ENCODE results near the gene SURF6. TPM values are rescaled to one million over a fixed set of nuclear protein-coding genes. Genes with fewer than 3 reads are reported as not detected.

SURF6 gene
- total and polyA plus RNA-seq, 2 of the 8 experiments (the other 6 are each of a cell fraction or from before 2014, with no cell fraction given), result 6.1 to 23.7 TPM

GRCh38 chr9:133375724-133376654 is 40.0 kb upstream of the SURF6 start, which contains the start of the genes STKLD1 and SURF4:
STKLD1 (plus strand) TSS chr9:133376366; CDS start chr9:133376474, 108 bp downstream.
SURF4 (minus strand) TSS chr9:133376060; CDS start chr9:133375969, 91 bp downstream.
- Histone ChIP-seq H3K79me1 (ENCODE audit: low read depth, low read length) (peaks cover 6% of the 10 kb centered on the region; the same call in 1 of the 2 replicates), H4K91ac (replicated peaks; ENCODE audit: insufficient read length, low read length) (peak within 1 kb of the TSS; percentile 74), H2BK15ac (ENCODE audit: low read length) (no peak within 1 kb of the TSS), H2BK120ac (replicated peaks; ENCODE audit: low read depth, low read length) (no peak within 1 kb of the TSS), H2BK20ac (ENCODE audit: low read length) (no peak within 1 kb of the TSS), H3K36me3 (ENCODE audit: control insufficient read depth in 2 of 4, insufficient read depth in 4 of 4, low read length in 3 of 4) (peaks cover 0 to 3% (median 2%) of the 10 kb centered on the region in 4 experiments; a peak in 3 of 8 replicates), H3K23ac (ENCODE audit: insufficient read length) (no peak within 1 kb of the TSS), H4K20me1 (replicated peaks in 1 of 2; ENCODE audit: control insufficient read depth in 1 of 2, insufficient read depth in 2 of 2, low read length in 2 of 2) (peaks cover 11 to 26% of the 10 kb centered on the region in 2 experiments), H3K23me2 (ENCODE audit: low read depth, low read length) (peaks cover 8% of the 10 kb centered on the region; the same call in 1 of the 2 replicates), H3K9me3 (ENCODE audit: insufficient read depth in 2 of 2, low read depth in 1 of 2, low read length in 1 of 2) (peaks cover 0 to 4% of the 10 kb centered on the region in 2 experiments; a peak in 2 of 4 replicates), H2AK5ac (ENCODE audit: low read depth, low read length) (no peak within 1 kb of the TSS), H2AFZ (ENCODE audit: low read length) (peak within 1 kb of the TSS; percentile 64; the same call in 1 of the 2 replicates), H3K27ac (ENCODE audit: low read depth, low read length) (peak within 1 kb of the TSS; percentile 80), H3K14ac (ENCODE audit: insufficient read length) (no peak within 1 kb of the TSS), H3K9ac (replicated peaks in 1 of 4; ENCODE audit: extremely low read depth in 1 of 4, low read depth in 3 of 4, low read length in 3 of 4) (peak within 1 kb of the TSS; percentile 65 to 92 (median 80)), H3K56ac (replicated peaks; ENCODE audit: insufficient read length, low read depth, low read length) (peak within 1 kb of the TSS; percentile 0), H3K27me3 (replicated peaks in 1 of 4; ENCODE audit: control insufficient read depth in 3 of 4, extremely low read depth in 1 of 4, insufficient read depth in 3 of 4, low read length in 3 of 4) (peaks cover 0 to 11% (median 6%) of the 10 kb centered on the region in 4 experiments; a peak in 5 of 7 replicates), H3K4ac (replicated peaks; ENCODE audit: insufficient read length, low read depth, low read length) (peak within 1 kb of the TSS; percentile 96), H3K79me2 (ENCODE audit: control insufficient read depth in 1 of 2, insufficient read depth in 2 of 2, low read length in 2 of 2) (peaks cover 14 to 44% of the 10 kb centered on the region in 2 experiments), H4K5ac (ENCODE audit: insufficient read length, low read depth, low read length) (peak within 1 kb of the TSS; percentile 57), H4K8ac (ENCODE audit: extremely low read depth, insufficient read depth, low read length) (peak within 1 kb of the TSS; percentile 68; the same call in 1 of the 2 replicates), H3K4me1 (replicated peaks in 1 of 4; ENCODE audit: control insufficient read depth in 3 of 4, insufficient read depth in 4 of 4, low read length in 3 of 4) (peaks cover 0 to 5% (median 0%) of the 10 kb centered on the region in 4 experiments; a peak in 1 of 7 replicates), H3K4me2 (ENCODE audit: insufficient read depth in 1 of 2, low read depth in 2 of 2, low read length in 2 of 2) (peak within 1 kb of the TSS; percentile 76 to 77), H2BK5ac (ENCODE audit: low read depth, low read length) (no peak within 1 kb of the TSS; the same call in 1 of the 2 replicates), H2BK12ac (ENCODE audit: low read depth, low read length) (no peak within 1 kb of the TSS), H3K4me3 (ENCODE audit: extremely low read depth in 1 of 4, insufficient read depth in 2 of 4, low read depth in 3 of 4, low read length in 4 of 4) (peak within 1 kb of the TSS; percentile 70 to 87 (median 74)), H3K18ac (ENCODE audit: extremely low read depth, low read length) (peak within 1 kb of the TSS; percentile 38)
- CTCF ChIA-PET (ENCODE audit: partially characterized antibody), result interaction anchor here (0.6 to 10.1 kb wide), 10 partner anchors 13 to 352 kb away, joined by 3 to 90 read pairs (median 5); partner anchors contain the start of genes CACFD1, SURF1 and SURF2
- FAIRE-seq (no peak), DNase-seq (ENCODE audit: low read depth in 1 of 2, low spot score in 2 of 2) (peak; percentile 81 to 99)
- WGBS, 2 experiments (ENCODE audit: extremely low coverage in 1 of 2, insufficient coverage in 1 of 2, insufficient read length in 1 of 2, insufficient replicate concordance in 2 of 2, low coverage in 1 of 2, low lambda C conversion rate in 2 of 2, missing lambda C conversion rate in 1 of 2), result 13% methylated on average over 28 of the region's 120 CpGs; no CpG with 5 or more reads in 1 of the 2 experiments
- POLR2A ChIA-PET (ENCODE audit: partially characterized antibody), result interaction anchor here (0.9 to 19.9 kb wide), 9 partner anchors 9 to 45 kb away, joined by 3 to 461 read pairs (median 5); partner anchors contain the start of genes MED22, RPL7A, SURF1 and SURF2
- peak in 1 of 2 experiments; percentile 52; a peak in 1 of 3 replicates for TF ChIP-seq EP300 (IDR thresholded peaks at IDR 0.05; ENCODE audit: borderline replicate concordance in 1 of 2, low read depth in 2 of 2, low read length in 2 of 2)
- TF ChIP-seq KDM4A (IDR thresholded peaks at IDR 0.05; ENCODE audit: low read depth, low read length, severe bottlenecking), result peak; percentile 87
- TF ChIP-seq, protein P1, sequence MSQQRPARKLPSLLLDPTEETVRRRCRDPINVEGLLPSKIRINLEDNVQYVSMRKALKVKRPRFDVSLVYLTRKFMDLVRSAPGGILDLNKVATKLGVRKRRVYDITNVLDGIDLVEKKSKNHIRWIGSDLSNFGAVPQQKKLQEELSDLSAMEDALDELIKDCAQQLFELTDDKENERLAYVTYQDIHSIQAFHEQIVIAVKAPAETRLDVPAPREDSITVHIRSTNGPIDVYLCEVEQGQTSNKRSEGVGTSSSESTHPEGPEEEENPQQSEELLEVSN (IDR thresholded peaks at IDR 0.05), result peak; percentile 98
- TF ChIP-seq GTF2F1 (IDR thresholded peaks at IDR 0.05; ENCODE audit: borderline replicate concordance, low read depth, low read length), result no peak
- TF ChIP-seq SIX5 (IDR thresholded peaks at IDR 0.05; ENCODE audit: low read depth, low read length), result no peak
- TF ChIP-seq CHD2 (IDR thresholded peaks at IDR 0.05; ENCODE audit: low read length), result peak; percentile 30; the same call in 1 of the 2 replicates
- TF ChIP-seq RNF2 (IDR thresholded peaks at IDR 0.05; ENCODE audit: borderline replicate concordance, low read depth, low read length, missing control alignments, poor library complexity, severe bottlenecking), result peak; percentile 49
- no peak for TF ChIP-seq ZNF274 (IDR thresholded peaks at IDR 0.05; ENCODE audit: borderline replicate concordance, extremely low read depth, low read length)
